Measurements from ENCODE around the gene COL1A1.

DNA sequence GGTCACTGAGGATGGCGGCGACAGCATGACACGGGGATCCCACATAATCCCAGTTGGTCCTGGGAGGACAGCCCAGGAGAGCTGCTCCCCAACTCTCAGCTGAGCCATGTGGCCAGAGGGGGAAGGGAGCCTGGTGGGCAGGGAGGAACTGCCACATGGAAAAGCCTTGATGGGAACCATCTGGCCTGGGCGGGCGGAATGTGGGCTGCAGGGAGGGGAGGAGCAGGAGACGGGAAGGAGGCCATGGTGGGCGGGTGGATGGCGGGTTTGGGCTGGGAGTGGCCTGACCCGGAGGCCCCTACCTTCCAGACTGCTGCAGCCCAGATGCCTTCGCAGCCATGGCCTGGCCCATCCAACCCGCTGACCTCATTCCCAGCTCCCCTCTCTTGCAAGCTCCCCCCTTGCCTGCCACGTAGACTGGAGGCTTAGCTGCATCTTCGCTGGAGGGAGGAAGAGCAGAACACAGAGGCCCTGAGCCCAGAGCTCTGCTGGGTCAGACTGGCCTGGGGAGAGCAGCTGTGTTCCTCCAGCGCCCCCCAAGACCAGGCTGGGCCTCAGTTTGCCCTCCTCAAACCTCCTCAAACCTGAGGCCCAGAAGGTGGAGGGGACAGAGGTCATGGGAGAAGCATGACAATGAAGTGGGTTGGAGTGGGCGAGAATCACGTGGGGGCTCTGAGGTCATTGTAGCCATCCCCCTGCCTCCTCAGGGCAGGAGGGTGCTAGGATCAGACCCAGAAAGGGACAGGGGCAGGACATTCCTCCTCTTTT, 8.2 kb upstream of the COL1A1 start:
- TF ChIP-seq POLR2A (IDR thresholded peaks at IDR 0.05; ENCODE audit: low read length) (no peak), GATA1 (IDR thresholded peaks at IDR 0.05; ENCODE audit: low read depth, low read length) (no peak)

Data from erythroblast (primary cell).